ENCODE data around the gene EXTL2. TPM values are rescaled to one million over a fixed set of nuclear protein-coding genes. Genes with fewer than 3 reads are reported as not detected.

The EXTL2 gene
- total and polyA plus RNA-seq, 9 of the 15 experiments (the other 6 are each of a cell fraction or from before 2014, with no cell fraction given), result 8.5 to 40.7 (median 26.0) TPM

DNA sequence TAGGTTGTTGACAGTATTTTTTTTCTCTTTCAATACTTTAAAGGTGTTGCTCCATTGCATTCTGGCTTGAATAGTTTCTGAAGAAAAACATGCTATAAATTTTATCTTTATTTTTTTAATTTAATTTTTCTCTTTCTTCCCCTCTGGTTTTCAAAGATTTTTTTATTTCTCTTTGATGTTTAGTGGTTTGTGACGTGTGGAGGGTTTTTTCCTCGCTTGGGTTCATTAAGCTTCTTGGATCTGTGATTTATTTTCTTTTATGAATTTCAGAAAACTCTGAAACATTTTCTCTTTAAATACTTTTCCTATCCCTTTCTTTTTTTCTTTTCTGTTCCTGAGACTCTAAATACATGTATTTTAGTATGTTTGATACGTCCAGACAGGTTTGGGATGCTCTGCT lies 10.5 kb upstream of the EXTL2 start:
- Histone ChIP-seq H3K27ac (ENCODE audit: extremely low read depth, low read depth, low read length) (no peak overlapping the region), H3K9me1 (ENCODE audit: control insufficient read depth, insufficient read depth, low read length) (no peaks in the 10 kb centered on the region), H3K27me3 (ENCODE audit: control insufficient read depth in 2 of 2, insufficient read depth in 2 of 2, low read length in 2 of 2) (no peaks in the 10 kb centered on the region), H3K9me3 (replicated peaks; ENCODE audit: control insufficient read depth, insufficient read depth, low read depth, low read length) (no peaks in the 10 kb centered on the region), H2AFZ (ENCODE audit: low read depth, low read length) (no peak overlapping the region), H3K4me3 (no peak overlapping the region), H3K36me3 (ENCODE audit: control insufficient read depth, insufficient read depth, low read length) (peaks cover 61% of the 10 kb centered on the region), H3K79me2 (ENCODE audit: control insufficient read depth, insufficient read depth, low read length) (peaks cover 5% of the 10 kb centered on the region; the same call in 1 of the 3 replicates), H3K9ac (ENCODE audit: insufficient read depth in 1 of 2, low read depth in 2 of 2, low read length in 2 of 2) (no peak overlapping the region), H4K20me1 (replicated peaks; ENCODE audit: control insufficient read depth, insufficient read depth, low read length) (no peaks in the 10 kb centered on the region), H3K4me2 (ENCODE audit: insufficient read depth, low read length) (no peak overlapping the region), H3K4me1 (replicated peaks in 1 of 2; ENCODE audit: control insufficient read depth in 2 of 2, insufficient read depth in 2 of 2, low read length in 2 of 2) (no peaks in the 10 kb centered on the region)
- POLR2A ChIA-PET, result no interaction called here
- DNase-seq (ENCODE audit: extremely low read depth in 1 of 4, low spot score in 3 of 4) (no peak), FAIRE-seq (no peak), ATAC-seq (no peak)
- 85% methylated on average over 3 of the region's 3 CpGs for WGBS (ENCODE audit: insufficient coverage, low coverage, missing lambda C conversion rate)
- BruUV-seq (replicated peaks), result no TSS peak
- in situ Hi-C loops (cut with MboI) (no loop called here), intact Hi-C loops (cut with micrococcal nuclease) (no loop called here)
- CTCF ChIA-PET (ENCODE audit: low intra/inter-chr PET ratio), result no interaction called here
- TF ChIP-seq NCOA4 (IDR thresholded peaks at IDR 0.05; ENCODE audit: partially characterized antibody) (no peak), TFAP4 (CRISPR knock-in tag; IDR thresholded peaks at IDR 0.05; ENCODE audit: borderline replicate concordance) (no peak), ZZZ3 (IDR thresholded peaks at IDR 0.05) (no peak), CBX8 (IDR thresholded peaks at IDR 0.05; ENCODE audit: borderline replicate concordance, extremely low read depth, low read depth, low read length, poor library complexity, severe bottlenecking) (no peak), MCM2 (IDR thresholded peaks at IDR 0.05; ENCODE audit: low read depth) (no peak), ZBTB34 (CRISPR knock-in tag; IDR thresholded peaks at IDR 0.05) (no peak), BRCA1 (IDR thresholded peaks at IDR 0.05) (no peak), BRCA1 (CRISPR knock-in tag; IDR thresholded peaks at IDR 0.05) (no peak), IRF2 (CRISPR knock-in tag; IDR thresholded peaks at IDR 0.05) (no peak), C11orf30 (IDR thresholded peaks at IDR 0.05; ENCODE audit: low read depth) (no peak), SIRT6 (IDR thresholded peaks at IDR 0.05; ENCODE audit: low read depth, low read length) (no peak), BDP1 (IDR thresholded peaks at IDR 0.05; ENCODE audit: insufficient read depth, insufficient read length) (no peak), ZNF24 (IDR thresholded peaks at IDR 0.05) (no peak), ZNF12 (CRISPR knock-in tag; IDR thresholded peaks at IDR 0.05) (no peak), RBM25 (IDR thresholded peaks at IDR 0.05; ENCODE audit: low read depth, low read length, severe bottlenecking) (no peak), ARHGAP35 (IDR thresholded peaks at IDR 0.05; ENCODE audit: partially characterized antibody) (no peak), POLR2G (IDR thresholded peaks at IDR 0.05; ENCODE audit: low read depth, low read length) (no peak), ZNF57 (CRISPR knock-in tag; IDR thresholded peaks at IDR 0.05) (no peak)
- TF ChIP-seq, protein P1, sequence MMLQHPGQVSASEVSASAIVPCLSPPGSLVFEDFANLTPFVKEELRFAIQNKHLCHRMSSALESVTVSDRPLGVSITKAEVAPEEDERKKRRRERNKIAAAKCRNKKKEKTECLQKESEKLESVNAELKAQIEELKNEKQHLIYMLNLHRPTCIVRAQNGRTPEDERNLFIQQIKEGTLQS (IDR thresholded peaks at IDR 0.05), result no peak
- TF ChIP-seq, protein P1 (CRISPR knock-in tag; conservative IDR thresholded peaks at IDR 0.05), result no peak
- TF ChIP-seq, protein P2, sequence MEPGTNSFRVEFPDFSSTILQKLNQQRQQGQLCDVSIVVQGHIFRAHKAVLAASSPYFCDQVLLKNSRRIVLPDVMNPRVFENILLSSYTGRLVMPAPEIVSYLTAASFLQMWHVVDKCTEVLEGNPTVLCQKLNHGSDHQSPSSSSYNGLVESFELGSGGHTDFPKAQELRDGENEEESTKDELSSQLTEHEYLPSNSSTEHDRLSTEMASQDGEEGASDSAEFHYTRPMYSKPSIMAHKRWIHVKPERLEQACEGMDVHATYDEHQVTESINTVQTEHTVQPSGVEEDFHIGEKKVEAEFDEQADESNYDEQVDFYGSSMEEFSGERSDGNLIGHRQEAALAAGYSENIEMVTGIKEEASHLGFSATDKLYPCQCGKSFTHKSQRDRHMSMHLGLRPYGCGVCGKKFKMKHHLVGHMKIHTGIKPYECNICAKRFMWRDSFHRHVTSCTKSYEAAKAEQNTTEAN (CRISPR knock-in tag; IDR thresholded peaks at IDR 0.05), result no peak
